Fibroblast of peridontal ligament (primary cell): ENCODE results near the gene GULP1.
"Not testable (repeated sequence)": the region's sequence is repeated elsewhere in the genome, so short reads cannot be mapped to it uniquely, and the experiment has no call there.

Experiments
- DNase-seq: peaks from one replicate; pipeline ENCODE4 v3.0.0-alpha.2; 2010; ENCODE audit errors: extremely low read depth

Gene GULP1

GRCh38 chr2:188292348-188293239 lies 920 bp downstream of the GULP1 start:
- DNase-seq, result peak; percentile 90

GRCh38 chr2:188293601-188294351 lies 2.1 kb downstream of the GULP1 start:
- DNase-seq, result peak; percentile 87

- peak; percentile 35 for DNase-seq
Measured at GRCh38 chr2:188294352-188294926, 2.8 kb downstream of the GULP1 start.

GRCh38 chr2:188295067-188295685 lies 3.5 kb downstream of the GULP1 start:
- DNase-seq, result no peak

GRCh38 chr2:188297978-188298377 lies 6.3 kb downstream of the GULP1 start:
- no peak for DNase-seq

GRCh38 chr2:188298937-188299371 lies 7.3 kb downstream of the GULP1 start:
- DNase-seq, result not testable (repeated sequence)

- peak; percentile 64 for DNase-seq
Measured at GRCh38 chr2:188303363-188304031, 11.8 kb downstream of the GULP1 start.

- no peak for DNase-seq
Measured at GRCh38 chr2:188305271-188305670, 13.6 kb downstream of the GULP1 start.

- DNase-seq, result peak; percentile 70
Measured at GRCh38 chr2:188306271-188306670, 14.6 kb downstream of the GULP1 start.

GRCh38 chr2:188307850-188308283 lies 16.2 kb downstream of the GULP1 start:
- DNase-seq, result no peak

GRCh38 chr2:188308483-188308882 lies 16.8 kb downstream of the GULP1 start:
- no peak for DNase-seq

- no peak for DNase-seq
Measured at GRCh38 chr2:188309364-188309763, 17.7 kb downstream of the GULP1 start.

- DNase-seq, result no peak
Measured at GRCh38 chr2:188314314-188315054, 22.8 kb downstream of the GULP1 start.

- no peak for DNase-seq
Measured at GRCh38 chr2:188315750-188316149, 24.1 kb downstream of the GULP1 start.

GRCh38 chr2:188316342-188316741 lies 24.7 kb downstream of the GULP1 start:
- no peak for DNase-seq

- DNase-seq, result no peak
Measured at GRCh38 chr2:188316791-188317423, 25.2 kb downstream of the GULP1 start.

- no peak for DNase-seq
Measured at GRCh38 chr2:188318161-188318749, 26.6 kb downstream of the GULP1 start.

GRCh38 chr2:188319838-188320237 lies 28.2 kb downstream of the GULP1 start:
- DNase-seq, result no peak

- DNase-seq, result no peak
Measured at GRCh38 chr2:188320861-188321260, 29.2 kb downstream of the GULP1 start.
